H9 (cell line): ENCODE data around the gene PPP1R8. TPM values are rescaled to one million over a fixed set of nuclear protein-coding genes. Genes with fewer than 3 reads are reported as not detected.

Source experiments
- DNase-seq: peaks from one replicate; pipeline ENCODE4 v3.0.0-alpha.2; 2017
- H2AFZ ChIP-seq: one replicate; pipeline ENCODE4 v1.6.1; 2013; ENCODE audit warnings: mild to moderate bottlenecking, low read length, control low read depth, moderate library complexity
- H2AK5ac ChIP-seq: 2 replicates; pipeline ENCODE4 v1.6.1; 2013; ENCODE audit warnings: low read length, control low read depth, mixed read lengths; ENCODE audit not compliant: insufficient read length
- H2BK120ac ChIP-seq: one replicate; pipeline ENCODE4 v1.6.1; 2013; ENCODE audit warnings: low read depth, mild to moderate bottlenecking, low read length, control low read depth, inconsistent platforms; ENCODE audit not compliant: poor library complexity, severe bottlenecking
- H2BK12ac ChIP-seq: 2 replicates; pipeline ENCODE4 v1.6.1; 2013; ENCODE audit warnings: low read length, control low read depth, mixed read lengths, low read depth; ENCODE audit not compliant: insufficient read length
- H2BK15ac ChIP-seq: 2 replicates; pipeline ENCODE4 v1.6.1; 2013; ENCODE audit warnings: low read depth, low read length, control low read depth
- H2BK20ac ChIP-seq: one replicate; pipeline ENCODE4 v1.6.1; 2013; ENCODE audit warnings: low read depth, mild to moderate bottlenecking, low read length, control low read depth, inconsistent platforms; ENCODE audit not compliant: poor library complexity, severe bottlenecking
- H2BK5ac ChIP-seq: 2 replicates; pipeline ENCODE4 v1.6.1; 2013; ENCODE audit warnings: low read length, control low read depth, mixed read lengths; ENCODE audit not compliant: insufficient read length
- H3K14ac ChIP-seq: 2 replicates; pipeline ENCODE4 v1.6.1; 2013; ENCODE audit warnings: low read length, control low read depth; ENCODE audit not compliant: insufficient read depth
- H3K18ac ChIP-seq: 2 replicates; pipeline ENCODE4 v1.6.1; 2013; ENCODE audit warnings: low read depth, mild to moderate bottlenecking, mixed read lengths, low read length, control low read depth; ENCODE audit not compliant: insufficient read length
- H3K23ac ChIP-seq: 2 replicates; pipeline ENCODE4 v1.6.1; 2013; ENCODE audit warnings: low read length, control low read depth, mixed read lengths, low read depth; ENCODE audit not compliant: insufficient read length
- H3K23me2 ChIP-seq: 2 replicates; pipeline ENCODE4 v1.6.1; 2013; ENCODE audit warnings: low read depth, mild to moderate bottlenecking, mixed read lengths, low read length, control low read depth; ENCODE audit not compliant: insufficient read length, poor library complexity, severe bottlenecking
- H3K27ac ChIP-seq: 2 replicates; pipeline ENCODE4 v1.5.1; 2013; ENCODE audit warnings: low read length, control low read depth, mixed read lengths, low read depth; ENCODE audit not compliant: insufficient read length
- H3K27me3 ChIP-seq: 2 replicates; pipeline ENCODE4 v1.6.1; 2013; ENCODE audit warnings: low read length, control low read depth, inconsistent platforms; ENCODE audit not compliant: insufficient read depth
- H3K4ac ChIP-seq: 2 replicates; pipeline ENCODE4 v1.6.1; 2013; ENCODE audit warnings: low read depth, mild to moderate bottlenecking, control low read depth, inconsistent platforms, low read length, moderate library complexity
- H3K4me1 ChIP-seq: 2 replicates; pipeline ENCODE4 v1.6.1; 2013; ENCODE audit warnings: low read length, control low read depth, inconsistent platforms; ENCODE audit not compliant: insufficient read depth
- H3K4me2 ChIP-seq: 2 replicates; pipeline ENCODE4 v1.6.1; 2013; ENCODE audit warnings: low read length, control low read depth, mixed read lengths; ENCODE audit not compliant: insufficient read length, insufficient read depth
- H3K56ac ChIP-seq: 2 replicates; pipeline ENCODE4 v1.6.1; 2013; ENCODE audit warnings: low read depth, mild to moderate bottlenecking, mixed read lengths, low read length, control low read depth; ENCODE audit not compliant: insufficient read length
- H3K79me1 ChIP-seq: 2 replicates; pipeline ENCODE4 v1.6.1; 2013; ENCODE audit warnings: low read depth, mild to moderate bottlenecking, moderate library complexity, low read length, control low read depth, inconsistent platforms; ENCODE audit not compliant: insufficient read depth, poor library complexity, severe bottlenecking
- H3K79me2 ChIP-seq: 2 replicates; pipeline ENCODE4 v1.6.1; 2013; ENCODE audit warnings: low read length, control low read depth, inconsistent platforms; ENCODE audit not compliant: insufficient read depth
- H3K9ac ChIP-seq: 2 replicates; pipeline ENCODE4 v1.6.1; 2013; ENCODE audit warnings: low read length, control low read depth, mixed read lengths; ENCODE audit not compliant: insufficient read length; ENCODE audit errors: extremely low read depth
- H3K9me3 ChIP-seq: one replicate; pipeline ENCODE4 v1.6.1; 2013; ENCODE audit warnings: low read depth, low read length, inconsistent platforms; ENCODE audit not compliant: control insufficient read depth
- H3T11ph ChIP-seq: one replicate; pipeline ENCODE4 v1.6.1; 2013; ENCODE audit warnings: mild to moderate bottlenecking, low read length, control low read depth, inconsistent platforms
- H4K20me1 ChIP-seq: one replicate; pipeline ENCODE4 v1.6.1; 2013; ENCODE audit not compliant: control insufficient read depth, insufficient read length, insufficient read depth
- H4K5ac ChIP-seq: 2 replicates; pipeline ENCODE4 v1.6.1; 2013; ENCODE audit warnings: low read depth, mild to moderate bottlenecking, mixed read lengths, low read length, control low read depth; ENCODE audit not compliant: insufficient read length
- H4K8ac ChIP-seq: replicated peaks from 2 replicates; pipeline ENCODE4 v1.6.1; 2013; ENCODE audit warnings: low read length, control low read depth, mixed read lengths, low read depth; ENCODE audit not compliant: insufficient read length
- H4K91ac ChIP-seq: 2 replicates; pipeline ENCODE4 v1.6.1; 2013; ENCODE audit warnings: low read depth, mild to moderate bottlenecking, moderate library complexity, mixed read lengths, low read length, control low read depth; ENCODE audit not compliant: insufficient read length
- H3K27ac Mint-ChIP-seq, 3 experiments: 2 replicates in 2 of 3; 3 replicates in 1 of 3; pipeline ENCODE4 v1.8.0; 2020 to 2021; ENCODE audit warnings: mixed read lengths in 3 of 3, mild to moderate bottlenecking in 1 of 3, moderate library complexity in 1 of 3
- H3K27me3 Mint-ChIP-seq: 2 replicates; pipeline ENCODE4 v1.8.0; 2021; ENCODE audit warnings: low read depth, mild to moderate bottlenecking, moderate library complexity, mixed read lengths
- H3K36me3 Mint-ChIP-seq, 3 experiments: 2 replicates in 2 of 3; 3 replicates in 1 of 3; pipeline ENCODE4 v1.8.0; 2020 to 2021; ENCODE audit warnings: low read depth in 3 of 3, mixed read lengths in 3 of 3; ENCODE audit not compliant: insufficient read depth in 1 of 3
- H3K4me1 Mint-ChIP-seq, 2 experiments: 2 replicates each; pipeline ENCODE4 v1.8.0; 2020; ENCODE audit warnings: mixed read lengths in 2 of 2
- H3K4me3 Mint-ChIP-seq, 2 experiments: 2 replicates in 1 of 2; 3 replicates in 1 of 2; pipeline ENCODE4 v1.8.0; 2020 to 2021; ENCODE audit warnings: mild to moderate bottlenecking in 2 of 2, mixed read lengths in 2 of 2, moderate library complexity in 1 of 2
- H3K9me3 Mint-ChIP-seq, 2 experiments: 2 replicates in 1 of 2; 3 replicates in 1 of 2; pipeline ENCODE4 v1.8.0; 2020; ENCODE audit warnings: mild to moderate bottlenecking in 2 of 2, mixed read lengths in 2 of 2, moderate library complexity in 1 of 2
- WGBS: extraction: QIAGEN DNeasy Blood & Tissue Kit; methylation state at CpG from one replicate; pipeline ENCODE4 v1.1.7; 2013; ENCODE audit warnings: missing lambda C conversion rate, low lambda C conversion rate, mixed read lengths; ENCODE audit not compliant: insufficient read length; ENCODE audit errors: extremely low coverage; 5-methylcytosine and 5-hydroxymethylcytosine counted together
- total RNA-seq: library from RNA; stranded (reverse); gene quantifications from 2 replicates; pipeline ENCODE4 v1.2.1, GENCODE V29; 2021
- TF ChIP-seq, protein P1 (sequence below): fragments of 200-600 bp; sonication (generic); conservative IDR thresholded peaks from 3 replicates; pipeline ENCODE4 v1.8.0; 2021; ENCODE audit warnings: antibody characterized with exemption, mild to moderate bottlenecking

The PPP1R8 gene
- total RNA-seq, 1 experiment from 2014 or later, result 58.8 TPM

DNA sequence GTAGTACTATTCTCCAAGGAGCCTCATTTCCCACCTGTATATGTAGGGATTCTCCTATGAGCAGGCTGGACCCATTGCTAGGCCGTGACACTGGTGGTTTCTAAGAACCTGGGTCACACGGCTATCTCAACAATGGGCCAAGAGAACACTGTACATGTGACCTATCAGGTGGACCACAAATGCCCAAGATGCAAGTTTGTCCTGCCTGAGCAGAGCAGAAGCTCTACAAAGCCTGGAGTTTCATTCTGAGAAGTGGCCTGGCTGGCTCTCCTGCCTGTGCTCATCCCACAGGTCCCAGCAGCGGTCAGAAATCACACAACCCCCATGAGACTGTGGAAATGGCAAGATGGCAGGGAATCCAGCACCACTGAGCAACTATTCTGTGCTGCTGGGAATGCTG, 58.9 kb downstream of the PPP1R8 start:
- Histone ChIP-seq H3K9me3 (no peaks in the 10 kb centered on the region), H2BK12ac (no peak overlapping the region), H2BK20ac (no peak overlapping the region), H4K8ac (no peak overlapping the region), H2BK120ac (no peak overlapping the region), H3K4me2 (no peak overlapping the region), H3K23me2 (no peaks in the 10 kb centered on the region), H3K18ac (no peak overlapping the region), H2AK5ac (no peak overlapping the region), H4K5ac (no peak overlapping the region), H3K23ac (no peak overlapping the region), H2BK15ac (no peak overlapping the region), H2BK5ac (no peak overlapping the region), H3K14ac (no peak overlapping the region), H4K91ac (no peak overlapping the region), H3K79me1 (no peaks in the 10 kb centered on the region), H2AFZ (no peak overlapping the region), H3K4me1 (no peaks in the 10 kb centered on the region), H3K79me2 (no peaks in the 10 kb centered on the region), H3T11ph (no peak overlapping the region), H3K27ac (no peak overlapping the region), H3K27me3 (no peaks in the 10 kb centered on the region), H3K56ac (no peak overlapping the region), H3K4ac (no peak overlapping the region), H4K20me1 (no peaks in the 10 kb centered on the region), H3K9ac (no peak overlapping the region)
- Mint-ChIP-seq H3K4me1 (no peaks in the 10 kb centered on the region), H3K36me3 (peaks cover 15 to 83% (median 61%) of the 10 kb centered on the region in 3 experiments; a peak in 6 of 7 replicates), H3K27me3 (no peaks in the 10 kb centered on the region; the same call in 1 of the 2 replicates), H3K4me3 (no peak overlapping the region), H3K9me3 (no peaks in the 10 kb centered on the region), H3K27ac (peak overlapping the region in 1 of 3 experiments; percentile 44; a peak in 2 of 7 replicates)
- TF ChIP-seq, protein P1, sequence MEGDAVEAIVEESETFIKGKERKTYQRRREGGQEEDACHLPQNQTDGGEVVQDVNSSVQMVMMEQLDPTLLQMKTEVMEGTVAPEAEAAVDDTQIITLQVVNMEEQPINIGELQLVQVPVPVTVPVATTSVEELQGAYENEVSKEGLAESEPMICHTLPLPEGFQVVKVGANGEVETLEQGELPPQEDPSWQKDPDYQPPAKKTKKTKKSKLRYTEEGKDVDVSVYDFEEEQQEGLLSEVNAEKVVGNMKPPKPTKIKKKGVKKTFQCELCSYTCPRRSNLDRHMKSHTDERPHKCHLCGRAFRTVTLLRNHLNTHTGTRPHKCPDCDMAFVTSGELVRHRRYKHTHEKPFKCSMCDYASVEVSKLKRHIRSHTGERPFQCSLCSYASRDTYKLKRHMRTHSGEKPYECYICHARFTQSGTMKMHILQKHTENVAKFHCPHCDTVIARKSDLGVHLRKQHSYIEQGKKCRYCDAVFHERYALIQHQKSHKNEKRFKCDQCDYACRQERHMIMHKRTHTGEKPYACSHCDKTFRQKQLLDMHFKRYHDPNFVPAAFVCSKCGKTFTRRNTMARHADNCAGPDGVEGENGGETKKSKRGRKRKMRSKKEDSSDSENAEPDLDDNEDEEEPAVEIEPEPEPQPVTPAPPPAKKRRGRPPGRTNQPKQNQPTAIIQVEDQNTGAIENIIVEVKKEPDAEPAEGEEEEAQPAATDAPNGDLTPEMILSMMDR, result no peak
- WGBS, result no CpG with 5 or more reads among the region's 3 CpGs
- no peak for DNase-seq
